GM19324 (cell line): ENCODE results near the gene SCP2D1.

Experiments used
- ATAC-seq: cut with Tn5 transposase; IDR thresholded peaks from one replicate; pipeline ENCODE4 v1.9.1; 2021; ENCODE audit warnings: mild to moderate bottlenecking, moderate library complexity; ENCODE audit not compliant: unreplicated experiment, low FRiP score

The SCP2D1 gene

DNA sequence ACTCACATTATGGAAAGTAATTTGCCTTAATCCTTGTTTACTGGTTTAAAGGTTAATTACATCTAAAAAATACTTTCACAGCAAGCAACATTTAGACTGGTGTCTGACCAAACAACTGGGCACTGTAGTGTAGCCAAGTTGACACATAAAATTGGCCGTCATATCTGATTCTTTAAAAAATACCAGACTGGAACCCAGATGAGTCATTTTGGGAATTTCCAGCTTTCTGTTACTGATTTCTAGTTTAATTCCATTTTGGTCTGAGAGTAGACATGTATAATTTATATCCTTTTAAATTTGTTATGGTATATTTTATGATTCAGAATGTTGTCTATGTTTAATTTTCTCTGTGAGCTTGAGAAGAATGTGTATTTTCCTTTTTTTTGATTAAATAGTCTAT lies 44.1 kb downstream of the SCP2D1 start:
- ATAC-seq: no peak

DNA sequence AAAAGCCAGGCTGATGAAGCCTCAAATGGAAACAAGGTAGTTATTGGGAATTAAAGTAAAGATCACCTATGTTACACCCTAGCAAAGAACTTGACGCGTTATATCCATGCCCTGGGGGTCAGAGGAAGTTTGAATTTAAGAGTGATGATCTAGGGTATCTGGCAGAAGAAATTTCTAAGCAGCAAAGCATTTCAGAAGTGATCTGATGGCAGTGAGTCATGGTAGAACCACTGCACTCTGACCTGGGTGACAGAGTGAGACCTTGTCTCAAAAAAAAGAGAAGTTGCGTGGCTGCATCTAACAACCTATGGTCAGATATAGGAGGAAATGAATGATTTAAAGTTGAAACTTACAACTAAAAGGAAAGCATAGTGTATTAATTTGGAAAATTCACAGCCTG lies 45.2 kb downstream of the SCP2D1 start:
- ATAC-seq: no peak
